HG03025 (cell line): ENCODE data around the gene GNLY.
"Not testable (repeated sequence)": the region's sequence is repeated elsewhere in the genome, so short reads cannot be mapped to it uniquely, and the experiment has no call there.

Experiments
- ATAC-seq: cut with Tn5 transposase; IDR thresholded peaks from one replicate; pipeline ENCODE4 v1.9.1; 2021; ENCODE audit warnings: mild to moderate bottlenecking, moderate library complexity; ENCODE audit not compliant: unreplicated experiment, low FRiP score

The GNLY gene

GRCh38 chr2:85694052-85695025, at the start of gene GNLY:
Gene GNLY, plus strand, starts transcription at chr2:85694358. Its CDS starts 61 bp downstream, at chr2:85694419.
- ATAC-seq = no peak

GRCh38 chr2:85644909-85645308, 49.2 kb upstream of the GNLY start:
- ATAC-seq = no peak

- no peak for ATAC-seq
These were observed 48.0 kb upstream of the GNLY start for GRCh38 chr2:85646166-85646565.

GRCh38 chr2:85647823-85648526, 46.2 kb upstream of the GNLY start:
- peak; percentile 79 for ATAC-seq

GRCh38 chr2:85648619-85649018, 45.5 kb upstream of the GNLY start:
- no peak for ATAC-seq

- ATAC-seq = no peak
These were observed 44.7 kb upstream of the GNLY start for GRCh38 chr2:85649201-85650190.

GRCh38 chr2:85650456-85650855, 43.7 kb upstream of the GNLY start:
- no peak for ATAC-seq

GRCh38 chr2:85651097-85651496, 43.1 kb upstream of the GNLY start:
- ATAC-seq = no peak

- no peak for ATAC-seq
These were observed 42.1 kb upstream of the GNLY start for GRCh38 chr2:85652056-85652455.

- ATAC-seq = no peak
These were observed 40.2 kb upstream of the GNLY start for GRCh38 chr2:85653996-85654395.

- ATAC-seq = no peak
These were observed 38.2 kb upstream of the GNLY start for GRCh38 chr2:85655961-85656417.

GRCh38 chr2:85656468-85656867, 37.7 kb upstream of the GNLY start:
- ATAC-seq = no peak

GRCh38 chr2:85657399-85657798, 36.8 kb upstream of the GNLY start:
- ATAC-seq = not testable (repeated sequence)

- ATAC-seq = no peak
These were observed 34.7 kb upstream of the GNLY start for GRCh38 chr2:85659324-85659981.

- ATAC-seq = not testable (repeated sequence)
These were observed 33.9 kb upstream of the GNLY start for GRCh38 chr2:85660301-85660700.

- no peak for ATAC-seq
These were observed 33.4 kb upstream of the GNLY start for GRCh38 chr2:85660725-85661124.

- no peak for ATAC-seq
These were observed 32.9 kb upstream of the GNLY start for GRCh38 chr2:85661139-85661858.

- no peak for ATAC-seq
These were observed 31.1 kb upstream of the GNLY start for GRCh38 chr2:85662899-85663593.
